Right atrium auricular region (tissue), 2 donors: Measurements from ENCODE around the gene ADGRD1. TPM values are rescaled to one million over a fixed set of nuclear protein-coding genes. Genes with fewer than 3 reads are reported as not detected.

Experiments used
- DNase-seq: peaks from one replicate; pipeline ENCODE4 v3.0.0-alpha.2; 2019; ENCODE audit warnings: low spot score
- H3K27ac ChIP-seq, 2 donors: fragments of 200-600 bp; sonication (generic); 1 replicate in 1 of 2; 2 replicates in 1 of 2; pipeline ENCODE4 v1.5.1; 2016 to 2019
- H3K27me3 ChIP-seq, 2 donors: fragments of 200-600 bp; sonication (generic); one replicate each; pipeline versions ENCODE4 v1.5.1 to v1.6.0; 2017 to 2019
- H3K36me3 ChIP-seq: fragments of 200-600 bp; sonication (generic); one replicate; pipeline ENCODE4 v1.5.1; 2016
- H3K4me1 ChIP-seq, 2 donors: fragments of 200-600 bp; sonication (generic); one replicate each; pipeline versions ENCODE4 v1.5.1 to v1.6.0; 2017 to 2019
- H3K4me3 ChIP-seq, 2 donors: fragments of 200-600 bp; sonication (generic); 1 replicate in 1 of 2; 2 replicates in 1 of 2; pipeline ENCODE4 v1.5.1; 2017 to 2019; ENCODE audit warnings: mild to moderate bottlenecking in 1 of 2, moderate library complexity in 1 of 2
- H3K9me3 ChIP-seq, 2 donors: fragments of 200-600 bp; sonication (generic); one replicate each; pipeline ENCODE4 v1.5.1; 2019
- CTCF ChIP-seq, 2 donors: fragments of 200-600 bp; sonication (generic); IDR thresholded peaks; one replicate each; pipeline ENCODE4 v1.5.1; 2019; ENCODE audit warnings: antibody characterized with exemption in 2 of 2
- total RNA-seq, 2 donors: library from RNA; depleted of rRNA; stranded (reverse); fragments of >200 nt; gene quantifications; one replicate each; pipeline ENCODE4 v1.1.0, GENCODE V29; 2016

Gene ADGRD1
- total RNA-seq, 2 donors from 2014 or later: 120 to 168 TPM

GRCh38 chr12:131002216-131002631, 48.5 kb downstream of the ADGRD1 start:
- peaks cover 0 to 25% of the 10 kb centered on the region in 2 donors for H3K4me1 ChIP-seq
- DNase-seq: no peak
- H3K9me3 ChIP-seq: no peaks in the 10 kb centered on the region
- H3K27me3 ChIP-seq: no peaks in the 10 kb centered on the region
- H3K4me3 ChIP-seq: no peak overlapping the region
- no peak for TF ChIP-seq CTCF (IDR thresholded peaks at IDR 0.05)
- peak overlapping the region; percentile 63 to 66 for H3K27ac ChIP-seq
- peaks cover 87% of the 10 kb centered on the region for H3K36me3 ChIP-seq

- peaks cover 96% of the 10 kb centered on the region for H3K36me3 ChIP-seq
- H3K9me3 ChIP-seq: no peaks in the 10 kb centered on the region
- no peak for TF ChIP-seq CTCF (IDR thresholded peaks at IDR 0.05)
- peak overlapping the region; percentile 63 to 66 for H3K27ac ChIP-seq
- no peaks in the 10 kb centered on the region for H3K27me3 ChIP-seq
- H3K4me1 ChIP-seq: peaks cover 0 to 33% of the 10 kb centered on the region in 2 donors
- DNase-seq: no peak
- no peak overlapping the region for H3K4me3 ChIP-seq
Observed at GRCh38 chr12:131003036-131003715, 49.5 kb downstream of the ADGRD1 start.

- no peak overlapping the region for H3K4me3 ChIP-seq
- H3K27me3 ChIP-seq: no peaks in the 10 kb centered on the region
- peaks cover 0 to 33% of the 10 kb centered on the region in 2 donors for H3K4me1 ChIP-seq
- no peak for TF ChIP-seq CTCF (IDR thresholded peaks at IDR 0.05)
- peaks cover 96% of the 10 kb centered on the region for H3K36me3 ChIP-seq
- H3K27ac ChIP-seq: peak overlapping the region in 1 of 2 donors; percentile 63
- no peak for DNase-seq
- H3K9me3 ChIP-seq: no peaks in the 10 kb centered on the region
Observed at GRCh38 chr12:131003716-131004045, 50.0 kb downstream of the ADGRD1 start.

- no peak for TF ChIP-seq CTCF (IDR thresholded peaks at IDR 0.05)
- peaks cover 96% of the 10 kb centered on the region for H3K36me3 ChIP-seq
- no peak overlapping the region for H3K4me3 ChIP-seq
- no peaks in the 10 kb centered on the region for H3K27me3 ChIP-seq
- no peak overlapping the region for H3K27ac ChIP-seq
- H3K9me3 ChIP-seq: no peaks in the 10 kb centered on the region
- DNase-seq: no peak
- peaks cover 0 to 33% of the 10 kb centered on the region in 2 donors for H3K4me1 ChIP-seq
Observed at GRCh38 chr12:131004166-131004565, 50.5 kb downstream of the ADGRD1 start.

GRCh38 chr12:131005161-131006035, 51.7 kb downstream of the ADGRD1 start:
- DNase-seq: no peak
- H3K27me3 ChIP-seq: no peaks in the 10 kb centered on the region
- peaks cover 95% of the 10 kb centered on the region for H3K36me3 ChIP-seq
- H3K4me3 ChIP-seq: no peak overlapping the region
- TF ChIP-seq CTCF (IDR thresholded peaks at IDR 0.05): no peak
- H3K9me3 ChIP-seq: no peaks in the 10 kb centered on the region
- peaks cover 0 to 34% of the 10 kb centered on the region in 2 donors for H3K4me1 ChIP-seq
- H3K27ac ChIP-seq: peak overlapping the region; percentile 37 to 68
